ENCODE results near the gene SELENOH.

- TF ChIP-seq ATF6 (CRISPR knock-in tag; IDR thresholded peaks at IDR 0.05) (no peak), CTCF (IDR thresholded peaks at IDR 0.05 in 2 of 3, conservative IDR thresholded peaks at IDR 0.05 in 1 of 3; ENCODE audit: insufficient read depth in 2 of 3, low read depth in 1 of 3, low read length in 3 of 3) (no peak)
Measured at GRCh38 chr11:57762235-57762861, 21.1 kb downstream of the SELENOH start.

All from K562 (cell line).